ENCODE measurements around the gene RADX. TPM values are rescaled to one million over a fixed set of nuclear protein-coding genes. Genes with fewer than 3 reads are reported as not detected.

RADX gene
- total RNA-seq, 2 experiments from 2014 or later = 8.1 to 9.4 TPM

GRCh38 chrX:106615041-106615440 is 3.3 kb downstream of the RADX start:
- DNase-seq (no peak), ATAC-seq (ENCODE audit: poor library complexity) (no peak)
- Mint-ChIP-seq H3K4me3 (no peak overlapping the region), H3K9me3 (no peaks in the 10 kb centered on the region), H3K36me3 (ENCODE audit: low read depth) (peaks cover 9% of the 10 kb centered on the region), H3K27me3 (no peaks in the 10 kb centered on the region), H3K27ac (no peak overlapping the region), H3K4me1 (ENCODE audit: low read depth) (peaks cover 27% of the 10 kb centered on the region)
- no peak for TF ChIP-seq CTCF (IDR thresholded peaks at IDR 0.05)
- Histone ChIP-seq H3K4me1 (ENCODE audit: insufficient read depth, low read length) (no peaks in the 10 kb centered on the region), H3K9me3 (ENCODE audit: control insufficient read depth in 1 of 2, insufficient read depth in 1 of 2, low read length in 2 of 2) (no peaks in the 10 kb centered on the region), H3K36me3 (ENCODE audit: insufficient read depth, low read length) (no peaks in the 10 kb centered on the region), H3K4me3 (ENCODE audit: low read length) (no peak overlapping the region), H3K27ac (ENCODE audit: low read depth in 1 of 2, low read length in 2 of 2) (no peak overlapping the region), H3K27me3 (ENCODE audit: control insufficient read depth in 1 of 2, insufficient read depth in 2 of 2, low read length in 2 of 2) (no peaks in the 10 kb centered on the region)
- intact Hi-C loops (cut with DNase I, micrococcal nuclease) = no loop called here
- ChIA-PET POLR2A (no interaction called here), CTCF (no interaction called here)

- ATAC-seq (ENCODE audit: poor library complexity) (no peak), DNase-seq (peak in 3 of 14 experiments; percentile 13 to 20 (median 20))
- intact Hi-C loops (cut with DNase I, micrococcal nuclease) = loop anchor here in 1 of 2 experiments (2.0 kb wide), 1 partner anchor 137 kb away; no protein-coding TSS in a partner anchor
- H3K27ac ChIP-seq (ENCODE audit: low read depth in 1 of 2, low read length in 2 of 2) = no peak overlapping the region
- no peaks in the 10 kb centered on the region for H3K27me3 Mint-ChIP-seq
- H3K9me3 Mint-ChIP-seq = no peaks in the 10 kb centered on the region
- CTCF ChIA-PET = interaction anchor here (0.9 to 1.9 kb wide), 4 partner anchors 10 to 138 kb away, joined by 3 to 10 read pairs (median 3); no protein-coding TSS in a partner anchor
- no peaks in the 10 kb centered on the region for H3K4me1 ChIP-seq (ENCODE audit: insufficient read depth, low read length)
- peaks cover 6% of the 10 kb centered on the region for H3K4me1 Mint-ChIP-seq (ENCODE audit: low read depth)
- H3K27me3 ChIP-seq (ENCODE audit: control insufficient read depth in 1 of 2, insufficient read depth in 2 of 2, low read length in 2 of 2) = no peaks in the 10 kb centered on the region
- H3K36me3 ChIP-seq (ENCODE audit: insufficient read depth, low read length) = peaks cover 5% of the 10 kb centered on the region
- H3K27ac Mint-ChIP-seq = no peak overlapping the region
- H3K4me3 ChIP-seq (ENCODE audit: low read length) = no peak overlapping the region
- H3K4me3 Mint-ChIP-seq = no peak overlapping the region
- H3K36me3 Mint-ChIP-seq (ENCODE audit: low read depth) = no peaks in the 10 kb centered on the region
- H3K9me3 ChIP-seq (ENCODE audit: control insufficient read depth in 1 of 2, insufficient read depth in 1 of 2, low read length in 2 of 2) = no peaks in the 10 kb centered on the region
- POLR2A ChIA-PET = interaction anchor here (1.2 to 1.4 kb wide), 2 partner anchors 8 to 140 kb away, joined by 3 to 5 read pairs; partner anchors contain the start of gene RADX
- no peak for TF ChIP-seq CTCF (IDR thresholded peaks at IDR 0.05)
Observed at GRCh38 chrX:106619797-106620196, 8.0 kb downstream of the RADX start.

- TF ChIP-seq CTCF (IDR thresholded peaks at IDR 0.05) = no peak
- CTCF ChIA-PET = no interaction called here
- ATAC-seq (ENCODE audit: poor library complexity) = no peak
Observed at GRCh38 chrX:106621836-106622235, 10.1 kb downstream of the RADX start.

More at GRCh38 chrX:106621836-106622235, 10.1 kb downstream of the RADX start:
- Mint-ChIP-seq H3K4me3 (no peak overlapping the region), H3K27ac (no peak overlapping the region), H3K4me1 (ENCODE audit: low read depth) (no peaks in the 10 kb centered on the region), H3K9me3 (no peaks in the 10 kb centered on the region), H3K36me3 (ENCODE audit: low read depth) (no peaks in the 10 kb centered on the region), H3K27me3 (no peaks in the 10 kb centered on the region)
- peaks cover 5% of the 10 kb centered on the region for H3K36me3 ChIP-seq (ENCODE audit: insufficient read depth, low read length)
- intact Hi-C loops (cut with DNase I, micrococcal nuclease) = loop anchor here in 1 of 2 experiments (2.0 kb wide), 1 partner anchor 139 kb away; no protein-coding TSS in a partner anchor
- no peak for DNase-seq
- no peaks in the 10 kb centered on the region for H3K4me1 ChIP-seq (ENCODE audit: insufficient read depth, low read length)
- no peaks in the 10 kb centered on the region for H3K9me3 ChIP-seq (ENCODE audit: control insufficient read depth in 1 of 2, insufficient read depth in 1 of 2, low read length in 2 of 2)
- H3K4me3 ChIP-seq (ENCODE audit: low read length) = no peak overlapping the region
- H3K27ac ChIP-seq (ENCODE audit: low read depth in 1 of 2, low read length in 2 of 2) = no peak overlapping the region
- no peaks in the 10 kb centered on the region for H3K27me3 ChIP-seq (ENCODE audit: control insufficient read depth in 1 of 2, insufficient read depth in 2 of 2, low read length in 2 of 2)
- POLR2A ChIA-PET = no interaction called here
